ENCODE measurements around the gene SHCBP1L.

- TF ChIP-seq CTCF (IDR thresholded peaks at IDR 0.05) (no peak), POLR2AphosphoS5 (IDR thresholded peaks at IDR 0.05) (no peak), POLR2A (IDR thresholded peaks at IDR 0.05) (no peak)
Observed at GRCh38 chr1:182927693-182928433, 25.1 kb downstream of the SHCBP1L start.

Measured in sigmoid colon (tissue), 4 donors.